GM12873 (cell line): ENCODE data around the gene VSIG4.

Experiments used
- TF ChIP-seq, protein P1 (sequence below): IDR thresholded peaks from 2 replicates; pipeline ENCODE4 v1.5.1; 2012; ENCODE audit warnings: low read depth, mild to moderate bottlenecking, moderate library complexity, low read length, control low read depth; ENCODE audit not compliant: insufficient read depth; ENCODE audit errors: missing control alignments

VSIG4 gene

DNA sequence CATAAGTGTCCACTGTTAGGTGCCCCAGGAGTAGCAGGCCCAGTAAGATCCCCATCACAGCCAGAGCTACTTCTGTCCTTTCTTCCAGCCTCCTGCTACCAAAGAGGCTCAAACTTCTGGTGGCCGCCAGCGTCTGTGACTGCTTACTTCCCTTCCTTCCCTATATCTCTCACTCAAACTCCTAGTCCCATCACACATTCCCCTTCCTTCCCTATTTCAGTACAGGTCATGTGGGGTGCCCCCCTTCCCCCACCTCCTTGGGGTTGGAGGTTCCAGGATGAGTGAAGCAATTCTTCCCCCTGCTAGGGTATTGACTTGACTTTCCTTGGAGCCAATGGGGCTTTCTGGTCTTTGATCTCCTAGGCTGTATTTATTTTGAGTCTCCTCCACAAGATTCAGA lies at the start of gene VSIG4:
VSIG4 (minus strand) TSS at position 137 of the 400 bp plus-strand sequence; CDS start at position 55, 82 bp downstream.
- TF ChIP-seq, protein P1, sequence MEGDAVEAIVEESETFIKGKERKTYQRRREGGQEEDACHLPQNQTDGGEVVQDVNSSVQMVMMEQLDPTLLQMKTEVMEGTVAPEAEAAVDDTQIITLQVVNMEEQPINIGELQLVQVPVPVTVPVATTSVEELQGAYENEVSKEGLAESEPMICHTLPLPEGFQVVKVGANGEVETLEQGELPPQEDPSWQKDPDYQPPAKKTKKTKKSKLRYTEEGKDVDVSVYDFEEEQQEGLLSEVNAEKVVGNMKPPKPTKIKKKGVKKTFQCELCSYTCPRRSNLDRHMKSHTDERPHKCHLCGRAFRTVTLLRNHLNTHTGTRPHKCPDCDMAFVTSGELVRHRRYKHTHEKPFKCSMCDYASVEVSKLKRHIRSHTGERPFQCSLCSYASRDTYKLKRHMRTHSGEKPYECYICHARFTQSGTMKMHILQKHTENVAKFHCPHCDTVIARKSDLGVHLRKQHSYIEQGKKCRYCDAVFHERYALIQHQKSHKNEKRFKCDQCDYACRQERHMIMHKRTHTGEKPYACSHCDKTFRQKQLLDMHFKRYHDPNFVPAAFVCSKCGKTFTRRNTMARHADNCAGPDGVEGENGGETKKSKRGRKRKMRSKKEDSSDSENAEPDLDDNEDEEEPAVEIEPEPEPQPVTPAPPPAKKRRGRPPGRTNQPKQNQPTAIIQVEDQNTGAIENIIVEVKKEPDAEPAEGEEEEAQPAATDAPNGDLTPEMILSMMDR: no peak

GRCh38 chrX:66076801-66077200 lies 36.9 kb upstream of the VSIG4 start:
- TF ChIP-seq, protein P1: no peak

DNA sequence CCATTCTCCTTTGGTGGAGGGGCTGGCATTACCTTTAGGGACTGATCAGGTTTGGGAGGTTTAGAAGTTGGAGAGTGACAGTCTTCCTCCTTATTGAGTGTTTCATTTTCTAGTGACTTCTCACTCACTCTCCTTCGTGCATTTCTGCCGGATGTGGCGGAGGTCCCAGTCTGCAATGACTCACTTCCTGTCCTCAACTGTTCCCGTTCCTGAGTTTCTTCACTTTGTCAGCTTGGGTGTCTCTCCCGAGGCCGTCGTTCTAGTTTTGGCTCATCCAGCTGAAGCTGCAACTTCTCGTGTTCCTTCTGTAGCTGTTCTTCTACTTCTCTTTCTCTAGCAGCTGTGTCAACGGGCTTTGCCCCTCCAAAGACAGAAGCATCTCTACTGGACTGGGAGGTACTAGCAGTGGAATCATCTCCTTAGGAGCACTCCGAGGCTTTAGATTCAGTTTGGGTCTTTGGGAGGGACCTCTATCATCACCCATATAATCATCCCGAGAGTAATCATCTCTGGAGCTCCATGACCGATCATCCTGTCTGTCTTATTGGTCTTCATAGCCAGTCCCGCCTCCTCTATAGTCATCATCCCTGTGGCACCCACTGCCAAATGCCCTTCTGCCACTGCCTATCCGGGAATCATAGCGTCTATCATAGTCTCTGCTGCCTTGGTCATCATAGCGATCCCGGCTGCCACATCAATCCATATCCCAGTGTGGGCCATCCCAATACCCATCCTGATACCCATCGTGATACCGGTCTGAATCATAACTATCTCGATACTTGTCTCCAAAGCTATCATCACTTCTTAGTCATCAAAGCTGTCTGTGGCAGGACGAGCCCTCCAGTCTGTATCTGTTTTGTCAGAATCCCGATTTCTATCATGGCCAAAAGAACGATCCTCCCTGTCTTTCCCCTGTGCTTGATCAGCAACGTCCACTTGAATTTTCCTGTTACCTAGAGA lies 35.3 kb upstream of the VSIG4 start:
- TF ChIP-seq, protein P1: no peak

GRCh38 chrX:66071126-66071525 lies 31.2 kb upstream of the VSIG4 start:
- TF ChIP-seq, protein P1: no peak

- TF ChIP-seq, protein P1: no peak
Measured at GRCh38 chrX:66064261-66064660, 24.4 kb upstream of the VSIG4 start.

DNA sequence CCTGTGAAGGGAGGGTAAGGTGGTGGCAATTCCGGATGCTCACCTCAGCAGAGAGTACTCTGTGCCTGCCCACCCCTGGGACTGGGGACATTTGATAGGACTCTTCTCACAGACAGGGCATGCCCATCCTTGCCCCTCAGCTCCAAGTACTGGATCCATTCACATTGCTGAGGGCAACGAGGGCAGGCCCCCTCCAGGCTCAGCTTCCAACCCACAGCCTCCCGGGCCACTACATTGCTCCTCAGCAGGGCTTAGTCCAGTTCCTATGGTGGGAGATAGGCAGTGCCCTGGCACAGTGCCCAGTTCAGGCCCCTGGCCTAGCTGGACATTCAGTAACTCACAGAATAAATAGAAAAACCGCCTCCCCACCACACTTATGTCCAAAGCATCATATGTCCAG lies 15.1 kb upstream of the VSIG4 start:
- TF ChIP-seq, protein P1: no peak

- TF ChIP-seq, protein P1: no peak
Measured at GRCh38 chrX:66053414-66053813, 13.5 kb upstream of the VSIG4 start.
